ENCODE data around the gene CDYL. TPM values are rescaled to one million over a fixed set of nuclear protein-coding genes. Genes with fewer than 3 reads are reported as not detected.

The CDYL gene
- total RNA-seq, 1 experiment from 2014 or later: 26.8 TPM

GRCh38 chr6:4941782-4942672 is 165.8 kb downstream of the CDYL start:
- no peak overlapping the region for H3K4me3 ChIP-seq
- H3K27me3 ChIP-seq: no peaks in the 10 kb centered on the region
- no peaks in the 10 kb centered on the region for H3K36me3 ChIP-seq
- H3K9me3 ChIP-seq: no peaks in the 10 kb centered on the region
- peak; percentile 89 for DNase-seq

GRCh38 chr6:4942673-4943009 is 166.4 kb downstream of the CDYL start:
- Histone ChIP-seq H3K36me3 (no peaks in the 10 kb centered on the region), H3K27me3 (no peaks in the 10 kb centered on the region), H3K9me3 (no peaks in the 10 kb centered on the region), H3K4me3 (no peak overlapping the region)
- no peak for DNase-seq

- Histone ChIP-seq H3K9me3 (no peaks in the 10 kb centered on the region), H3K36me3 (no peaks in the 10 kb centered on the region), H3K27me3 (no peaks in the 10 kb centered on the region), H3K4me3 (no peak overlapping the region)
- DNase-seq: no peak
Measured at GRCh38 chr6:4943716-4944115, 167.5 kb downstream of the CDYL start.

DNA sequence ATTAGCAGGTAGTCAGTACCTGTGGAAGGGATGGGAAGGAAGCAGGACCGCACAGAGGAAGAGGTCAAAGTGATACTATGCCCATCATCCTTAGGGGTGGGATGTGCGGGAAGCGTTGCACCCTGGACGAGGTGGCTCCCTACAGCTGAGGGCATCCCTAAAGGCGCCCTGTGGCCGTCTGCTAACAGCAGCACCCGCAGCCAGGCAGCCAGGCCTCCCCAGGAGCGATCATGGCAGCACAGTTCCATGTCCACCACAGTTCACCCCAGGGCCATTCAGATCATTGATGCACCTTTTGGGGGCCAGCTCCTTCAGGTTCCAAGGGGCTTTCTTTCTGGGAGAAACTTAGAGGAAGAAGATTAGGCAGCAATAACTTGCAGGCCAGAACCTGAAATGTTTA is 168.1 kb downstream of the CDYL start:
- no peaks in the 10 kb centered on the region for H3K9me3 ChIP-seq
- DNase-seq: no peak

DNA sequence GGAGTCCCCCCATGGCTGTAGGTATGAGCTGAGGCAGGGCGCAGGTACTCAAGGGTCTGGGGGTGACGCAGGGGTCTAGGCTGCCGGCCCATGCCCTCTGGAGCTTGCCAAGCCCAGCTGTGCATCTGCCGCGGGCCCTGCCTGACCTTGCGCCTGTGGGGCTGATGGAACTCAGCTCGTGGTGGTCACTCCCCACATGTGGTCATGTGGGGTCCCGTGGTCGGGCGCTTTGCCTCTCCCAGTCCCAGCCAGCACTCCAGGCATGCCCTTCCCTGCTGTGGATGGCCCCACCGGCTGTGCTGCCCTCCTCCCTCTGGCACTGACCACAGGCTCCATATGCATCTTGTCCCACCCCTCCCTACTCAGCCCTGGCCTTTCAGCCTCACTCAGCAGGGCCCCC is 170.3 kb downstream of the CDYL start:
- no peaks in the 10 kb centered on the region for H3K9me3 ChIP-seq
- no peaks in the 10 kb centered on the region for H3K27me3 ChIP-seq
- no peaks in the 10 kb centered on the region for H3K36me3 ChIP-seq
- H3K4me3 ChIP-seq: no peak overlapping the region
- no peak for DNase-seq

More for the DNA sequence above, 168.1 kb downstream of the CDYL start:
- H3K4me3 ChIP-seq: no peak overlapping the region
- H3K27me3 ChIP-seq: no peaks in the 10 kb centered on the region
- no peaks in the 10 kb centered on the region for H3K36me3 ChIP-seq

GRCh38 chr6:4947716-4948115 is 171.5 kb downstream of the CDYL start:
- no peaks in the 10 kb centered on the region for H3K36me3 ChIP-seq
- no peaks in the 10 kb centered on the region for H3K27me3 ChIP-seq
- DNase-seq: no peak
- H3K4me3 ChIP-seq: no peak overlapping the region
- no peaks in the 10 kb centered on the region for H3K9me3 ChIP-seq

DNA sequence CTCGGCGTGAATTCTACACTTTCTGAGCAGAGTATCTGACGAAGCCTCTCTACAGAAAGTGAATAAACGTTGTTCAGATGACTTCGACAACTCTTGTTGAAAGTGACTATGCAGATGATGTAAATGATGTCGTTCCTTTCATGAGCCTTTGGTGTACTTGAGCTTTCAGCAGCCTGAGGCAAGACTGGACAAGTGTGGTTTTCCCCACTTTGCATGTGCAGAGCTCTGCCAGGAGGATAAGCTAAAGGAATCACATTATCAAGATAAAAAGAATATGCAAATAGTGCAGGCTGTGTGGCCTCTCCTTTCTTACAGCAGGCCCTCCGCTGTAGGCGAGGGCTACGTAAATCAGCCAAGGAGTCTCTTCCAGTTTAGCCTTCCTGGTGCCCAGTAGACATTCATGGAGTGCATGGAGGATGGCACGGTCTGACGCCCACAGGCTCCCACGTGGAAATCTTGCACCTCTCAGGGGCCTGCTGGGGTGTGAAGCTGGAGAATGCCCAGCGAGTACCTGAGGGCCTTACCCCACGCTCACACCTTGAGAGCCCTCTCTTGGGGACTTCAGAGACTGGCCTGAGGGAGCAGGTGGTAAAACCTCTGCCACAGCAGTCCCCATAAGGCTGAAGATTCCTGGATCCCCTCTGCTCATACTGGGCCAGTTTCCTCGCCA is 172.7 kb downstream of the CDYL start:
- no peaks in the 10 kb centered on the region for H3K36me3 ChIP-seq
- no peak overlapping the region for H3K4me3 ChIP-seq
- DNase-seq: no peak
- H3K9me3 ChIP-seq: no peaks in the 10 kb centered on the region
- H3K27me3 ChIP-seq: no peaks in the 10 kb centered on the region

- DNase-seq: no peak
- Histone ChIP-seq H3K4me3 (no peak overlapping the region), H3K36me3 (no peaks in the 10 kb centered on the region), H3K9me3 (no peaks in the 10 kb centered on the region), H3K27me3 (no peaks in the 10 kb centered on the region)
Measured at GRCh38 chr6:4950076-4950475, 173.9 kb downstream of the CDYL start.

DNA sequence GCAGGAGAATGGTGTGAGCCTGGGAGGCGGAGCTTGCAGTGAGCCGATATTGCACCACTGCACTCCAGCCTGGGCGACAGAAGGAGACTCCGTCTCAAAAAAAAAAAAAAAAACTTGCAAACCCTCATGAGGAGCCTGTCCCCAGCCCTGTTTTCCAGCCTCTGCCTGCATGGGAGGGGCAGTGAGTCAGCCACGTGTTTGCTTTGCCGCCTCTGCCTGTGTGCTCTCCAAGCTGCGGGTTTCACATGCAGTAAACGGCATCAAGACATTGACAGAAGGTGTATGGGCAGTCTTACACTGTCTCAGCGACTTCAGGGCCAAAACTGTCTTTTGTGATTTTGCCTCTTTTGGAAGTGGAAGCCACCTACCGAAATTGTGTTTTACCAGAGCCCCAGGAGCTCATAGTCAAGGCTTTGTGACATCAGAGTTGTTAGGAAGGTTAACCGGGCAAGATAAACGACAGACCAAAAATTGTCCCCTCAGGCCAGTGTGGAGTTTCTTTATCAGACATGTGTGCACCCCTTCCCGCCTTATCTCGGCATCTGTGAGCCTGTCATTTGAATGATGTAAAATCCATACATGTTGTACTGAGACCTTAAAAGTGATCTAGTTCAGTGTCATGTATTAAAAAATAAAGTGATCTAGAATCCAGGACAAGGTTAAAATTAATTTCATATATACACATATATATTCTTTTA is 174.8 kb downstream of the CDYL start:
- DNase-seq: no peak
- Histone ChIP-seq H3K4me3 (no peak overlapping the region), H3K9me3 (no peaks in the 10 kb centered on the region), H3K27me3 (no peaks in the 10 kb centered on the region), H3K36me3 (no peaks in the 10 kb centered on the region)

GRCh38 chr6:4953440-4953839 is 177.2 kb downstream of the CDYL start:
- no peak for DNase-seq
- Histone ChIP-seq H3K9me3 (no peaks in the 10 kb centered on the region), H3K27me3 (no peaks in the 10 kb centered on the region), H3K4me3 (no peak overlapping the region), H3K36me3 (0 out of 2 replicates have a peak, but pooled peaks cover 2% of the 10 kb centered on the region)

DNA sequence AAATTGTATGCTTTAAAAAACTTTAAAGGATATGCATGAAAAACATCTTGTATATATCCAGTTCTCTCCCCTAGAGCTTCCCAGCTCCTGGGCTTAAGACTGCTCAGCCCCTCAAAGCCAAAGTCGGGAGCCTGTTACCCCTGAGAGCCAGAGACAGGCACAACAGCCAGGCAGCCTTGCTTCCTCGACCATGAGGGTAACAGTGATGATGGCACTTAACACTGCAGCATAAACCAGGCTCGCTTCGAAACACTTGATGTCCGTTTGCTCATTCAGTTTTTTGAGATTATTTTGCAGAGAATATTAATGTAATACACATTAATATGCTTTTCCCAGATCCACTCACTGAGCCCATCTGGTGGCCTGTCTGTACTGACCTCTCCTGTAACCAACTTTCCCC is 180.4 kb downstream of the CDYL start:
- Histone ChIP-seq H3K4me3 (no peak overlapping the region), H3K27me3 (no peaks in the 10 kb centered on the region), H3K36me3 (0 out of 2 replicates have a peak, but pooled peaks cover 2% of the 10 kb centered on the region), H3K9me3 (no peaks in the 10 kb centered on the region)
- no peak for DNase-seq

DNA sequence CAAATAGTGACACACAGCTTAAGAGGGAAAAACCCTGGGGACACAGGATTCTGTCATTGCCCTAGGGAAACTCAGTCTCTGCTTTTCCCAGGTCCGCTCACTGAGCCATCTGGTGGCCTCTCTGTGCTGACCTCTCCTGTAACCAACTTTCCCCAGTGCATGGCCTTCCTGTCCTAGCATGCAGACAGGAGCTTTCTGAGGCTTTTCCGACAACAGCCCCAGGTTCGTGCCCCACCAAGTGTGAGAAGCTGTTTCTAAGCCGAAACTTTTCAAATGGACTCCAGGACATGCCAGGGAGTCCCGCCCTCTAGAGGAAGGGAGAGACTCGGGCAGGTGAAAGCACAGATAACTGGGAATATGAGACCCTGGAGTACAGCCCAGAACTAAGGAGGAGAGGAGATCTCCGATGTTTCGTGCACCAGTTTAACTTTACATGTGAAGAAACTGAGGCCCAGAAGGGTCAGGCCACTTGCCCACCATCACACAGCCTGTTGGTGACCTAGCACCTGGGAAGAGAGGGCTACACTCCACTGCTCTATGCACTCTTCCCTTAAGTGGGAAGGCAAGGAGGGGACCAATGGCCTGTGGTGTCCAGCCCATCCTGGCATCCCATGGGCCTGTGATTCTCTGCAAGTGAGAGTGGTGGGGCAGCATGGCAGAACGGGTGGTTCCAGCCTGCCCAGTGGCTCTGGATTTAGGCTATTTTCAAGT is 181.5 kb downstream of the CDYL start:
- no peaks in the 10 kb centered on the region for H3K27me3 ChIP-seq
- no peaks in the 10 kb centered on the region for H3K9me3 ChIP-seq
- H3K36me3 ChIP-seq: 0 out of 2 replicates have a peak, but pooled peaks cover 2% of the 10 kb centered on the region
- no peak overlapping the region for H3K4me3 ChIP-seq
- no peak for DNase-seq

- DNase-seq: no peak
- Histone ChIP-seq H3K4me3 (no peak overlapping the region), H3K27me3 (no peaks in the 10 kb centered on the region), H3K36me3 (0 out of 2 replicates have a peak, but pooled peaks cover 2% of the 10 kb centered on the region), H3K9me3 (no peaks in the 10 kb centered on the region)
Measured at GRCh38 chr6:4958624-4959023, 182.4 kb downstream of the CDYL start.

DNA sequence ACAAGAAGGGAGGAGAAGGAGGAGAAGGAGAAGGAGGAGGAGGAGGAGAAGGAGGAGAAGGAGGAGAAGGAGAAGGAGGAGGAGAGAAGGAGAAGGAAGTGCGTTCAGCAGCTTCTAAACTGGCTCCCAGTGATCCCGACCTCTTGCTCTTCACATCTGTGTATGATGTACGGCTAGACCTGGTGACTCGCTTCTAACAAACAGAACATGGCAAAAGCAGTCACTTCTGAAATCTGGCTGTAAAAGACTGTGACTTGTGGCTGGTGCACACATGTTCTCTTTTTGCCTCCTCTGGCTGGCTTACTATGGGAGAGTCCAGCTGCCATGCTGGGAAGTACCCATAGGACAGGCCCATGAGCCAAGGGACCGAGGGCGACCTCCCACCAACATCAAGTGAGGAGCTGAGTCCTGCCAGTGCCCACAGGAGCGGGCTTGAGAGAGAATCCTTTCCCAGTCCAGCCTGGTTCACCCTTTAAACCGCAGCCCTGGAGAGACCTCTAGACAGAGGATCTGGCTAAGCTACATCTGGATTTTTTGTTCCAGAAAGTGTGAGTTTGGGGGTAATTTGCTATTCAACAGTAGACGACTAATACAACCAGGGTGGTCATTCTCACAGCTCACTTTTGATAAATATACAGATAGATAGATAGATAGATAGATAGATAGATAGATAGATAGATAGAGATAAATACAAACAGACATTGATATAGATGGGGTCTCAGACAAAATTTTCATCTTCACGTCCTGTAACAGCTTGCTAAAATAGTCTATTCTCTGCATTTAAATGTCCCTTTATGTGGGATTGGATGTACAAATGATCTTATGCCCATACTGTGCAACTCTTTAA is 185.3 kb downstream of the CDYL start:
- Histone ChIP-seq H3K9me3 (no peaks in the 10 kb centered on the region), H3K4me3 (no peak overlapping the region), H3K27me3 (no peaks in the 10 kb centered on the region), H3K36me3 (no peaks in the 10 kb centered on the region)
- DNase-seq: no peak

DNA sequence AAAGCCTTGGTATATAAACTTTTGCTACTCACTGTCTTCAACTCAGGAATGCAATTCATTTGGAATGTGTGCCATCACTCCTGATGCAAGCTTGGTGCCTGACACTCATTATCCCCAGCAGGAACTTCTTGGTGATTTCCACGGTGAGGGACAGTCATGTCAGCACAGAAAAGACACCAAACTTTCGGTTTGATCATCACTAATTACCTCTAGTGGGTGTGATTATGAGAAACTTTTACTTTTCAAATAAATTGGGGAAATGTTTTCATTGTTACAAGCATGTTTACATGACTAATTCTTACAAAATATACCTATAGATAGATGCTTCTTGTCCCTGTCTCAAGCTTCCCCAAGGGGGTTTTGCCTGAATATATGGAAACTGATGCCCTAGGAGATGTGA is 186.7 kb downstream of the CDYL start:
- Histone ChIP-seq H3K27me3 (no peaks in the 10 kb centered on the region), H3K9me3 (no peaks in the 10 kb centered on the region), H3K36me3 (no peaks in the 10 kb centered on the region), H3K4me3 (no peak overlapping the region)
- DNase-seq: no peak

Measured in MG63 (cell line).